ENCODE data around the gene PTPRN2.
"Not testable (repeated sequence)": the region's sequence is repeated elsewhere in the genome, so short reads cannot be mapped to it uniquely, and the experiment has no call there.

The PTPRN2 gene

DNA sequence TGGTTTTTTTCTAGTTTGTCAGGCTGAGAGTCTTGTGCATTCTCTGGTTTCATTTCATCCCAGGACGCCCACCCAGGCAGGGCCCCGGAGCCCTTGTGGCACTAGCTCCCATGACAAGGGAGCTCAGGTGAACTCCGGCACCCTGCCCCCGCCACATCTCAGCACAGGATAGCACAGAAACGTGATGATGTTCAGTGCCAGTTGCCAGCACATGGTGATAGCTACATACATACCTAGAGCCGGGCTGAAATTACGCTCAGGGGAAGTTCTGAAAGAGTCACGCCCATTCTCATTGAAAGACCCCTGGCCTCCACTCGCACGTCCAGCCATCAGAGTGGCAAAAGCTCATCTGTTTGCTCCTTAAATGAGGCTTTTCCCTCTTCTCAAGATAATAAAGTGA lies 273.7 kb downstream of the PTPRN2 start:
- DNase-seq: no peak

DNA sequence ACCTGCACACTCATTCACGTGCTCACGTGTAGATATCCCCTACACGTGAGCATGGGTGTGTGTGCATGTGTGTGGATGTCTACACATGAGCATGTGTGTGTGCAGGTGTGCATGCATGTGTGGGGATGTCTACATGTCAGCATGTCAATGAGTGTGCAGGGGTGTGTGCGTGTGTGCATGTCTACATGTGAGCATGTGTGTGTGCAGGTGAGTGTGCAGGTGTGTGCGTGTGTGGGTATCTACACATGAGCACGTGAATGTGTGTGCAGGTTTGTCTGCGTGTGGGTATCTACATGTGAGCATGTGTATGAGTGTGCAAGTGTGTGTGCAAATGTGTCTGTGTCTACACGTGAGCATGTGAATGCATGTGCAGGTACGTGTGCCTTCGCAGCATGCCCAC lies 274.8 kb downstream of the PTPRN2 start:
- no peak for DNase-seq

DNA sequence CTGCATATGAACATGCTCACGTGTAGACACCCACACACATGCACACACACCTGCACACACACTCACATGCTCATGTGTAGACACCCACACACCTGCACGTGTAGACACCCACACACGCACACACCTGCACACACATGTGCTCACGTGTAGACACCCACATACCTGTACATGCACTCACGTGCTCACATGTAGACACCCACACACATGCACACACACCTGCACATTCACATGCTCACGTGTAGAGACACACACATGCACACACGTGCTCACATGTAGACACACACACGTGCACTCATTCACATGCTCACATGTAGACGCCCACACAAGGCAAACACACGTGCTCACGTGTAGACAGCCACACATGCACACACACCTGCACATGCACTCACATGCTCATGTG lies 275.8 kb downstream of the PTPRN2 start:
- DNase-seq: no peak

DNA sequence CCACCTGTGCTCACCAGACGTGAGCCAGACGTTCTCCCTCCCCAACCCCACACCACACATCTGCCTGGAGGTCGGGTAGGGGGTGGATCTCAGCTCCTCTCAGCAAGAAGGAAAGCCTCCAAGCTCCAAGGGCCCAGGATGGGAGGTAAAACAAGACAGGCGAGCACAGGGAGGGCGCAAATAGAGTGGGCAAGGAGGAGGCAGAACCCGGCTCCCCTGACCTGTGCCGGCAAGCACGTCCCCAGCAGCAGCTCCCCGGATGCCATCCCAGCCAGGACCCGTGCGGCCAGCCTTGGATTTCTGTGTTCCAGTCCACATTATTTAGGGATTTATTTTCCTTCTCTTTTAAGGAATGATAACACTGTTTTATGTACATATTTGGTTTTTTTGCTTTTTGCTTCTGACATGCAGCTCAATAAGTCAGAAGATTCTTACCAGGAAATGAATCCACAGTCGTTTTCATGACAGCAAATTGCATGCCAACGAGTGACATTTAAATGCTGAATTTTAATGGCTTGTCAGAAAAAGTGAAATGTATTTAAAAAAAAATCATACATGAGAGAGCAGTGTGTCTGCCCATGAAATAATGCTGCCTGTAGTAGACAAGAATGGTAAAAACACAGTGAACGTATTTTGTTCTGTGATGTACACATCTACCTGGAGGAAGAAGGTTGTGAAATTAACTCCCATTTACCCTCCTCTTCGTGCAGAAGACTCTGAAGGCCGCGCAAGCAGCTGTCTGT lies 276.5 kb downstream of the PTPRN2 start:
- DNase-seq: no peak

DNA sequence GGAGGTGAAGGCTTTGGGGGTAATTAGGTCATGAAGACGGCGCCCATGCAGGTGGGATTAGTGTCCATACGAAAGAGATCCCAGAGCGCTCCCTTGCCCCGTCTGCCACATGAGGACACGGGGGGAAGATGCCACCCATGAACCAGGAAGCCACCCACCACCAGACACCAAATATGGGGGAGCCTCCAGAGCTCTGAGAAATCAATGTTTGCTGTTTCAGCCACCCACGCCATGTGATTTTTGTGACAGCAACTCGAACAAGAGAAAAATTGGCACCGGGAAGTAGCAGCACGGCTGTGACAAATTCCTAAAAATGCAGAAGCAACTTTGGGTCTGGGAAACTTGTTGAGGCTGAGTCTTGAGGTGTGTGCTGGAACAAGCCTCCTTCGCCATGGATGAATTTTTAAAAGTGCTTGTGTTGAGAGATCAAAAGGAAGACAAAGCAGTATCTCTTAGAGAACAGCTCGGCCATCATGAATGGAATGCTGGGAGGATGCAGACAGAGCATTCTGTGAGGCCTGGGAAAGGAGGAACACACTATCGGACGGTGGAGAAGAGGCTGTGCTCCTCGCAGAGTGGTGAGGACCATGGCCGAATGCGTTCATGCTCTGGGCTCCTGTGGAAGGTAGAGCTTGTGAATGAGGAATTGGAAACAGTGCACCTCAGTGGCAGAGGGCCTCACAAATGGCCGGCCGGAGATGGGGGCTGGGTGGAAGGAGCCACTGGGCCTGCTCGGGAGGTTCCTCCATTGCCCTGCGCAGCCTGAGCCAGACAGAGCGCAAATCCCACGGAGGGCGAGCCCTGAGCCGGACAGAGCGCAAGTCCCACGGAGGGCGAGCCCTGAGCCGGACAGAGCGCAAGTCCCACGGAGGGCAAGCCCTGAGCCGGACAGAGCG lies 277.5 kb downstream of the PTPRN2 start:
- no peak for DNase-seq

DNA sequence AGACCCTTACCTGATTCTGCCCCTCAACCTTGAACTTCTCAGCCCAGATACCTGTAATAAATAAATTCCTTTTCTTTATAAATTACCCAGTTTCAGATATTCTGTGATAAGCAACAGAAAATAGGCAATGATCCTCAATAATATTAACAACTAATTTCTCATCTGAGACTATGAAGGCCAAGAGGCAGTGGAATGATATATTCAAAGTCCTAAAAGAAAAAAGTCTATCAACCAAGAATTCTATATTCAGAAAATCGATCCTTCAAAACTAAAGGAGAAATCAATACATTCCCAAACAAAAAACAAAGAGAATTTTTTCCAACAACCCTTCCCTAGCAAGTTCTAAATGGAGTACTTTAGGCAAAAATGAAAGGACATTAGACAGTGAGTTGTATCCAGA lies 279.6 kb downstream of the PTPRN2 start:
- DNase-seq: no peak

DNA sequence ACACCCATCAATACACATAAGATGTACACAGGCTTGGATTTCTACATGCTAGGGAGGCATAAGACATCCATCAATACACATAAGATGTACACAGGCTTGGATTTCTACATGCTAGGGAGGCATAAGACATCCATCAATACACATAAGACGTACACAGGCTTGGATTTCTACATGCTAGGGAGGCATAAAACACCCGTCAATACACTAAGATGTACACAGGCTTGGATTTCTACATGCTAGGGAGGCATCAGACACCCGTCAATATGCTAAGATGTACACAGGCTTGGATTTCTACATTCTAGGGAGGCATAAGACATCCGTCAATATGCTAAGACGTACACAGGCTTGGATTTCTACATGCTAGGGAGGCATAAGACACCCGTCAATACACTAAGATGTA lies 283.6 kb downstream of the PTPRN2 start:
- not testable (repeated sequence) for DNase-seq

DNA sequence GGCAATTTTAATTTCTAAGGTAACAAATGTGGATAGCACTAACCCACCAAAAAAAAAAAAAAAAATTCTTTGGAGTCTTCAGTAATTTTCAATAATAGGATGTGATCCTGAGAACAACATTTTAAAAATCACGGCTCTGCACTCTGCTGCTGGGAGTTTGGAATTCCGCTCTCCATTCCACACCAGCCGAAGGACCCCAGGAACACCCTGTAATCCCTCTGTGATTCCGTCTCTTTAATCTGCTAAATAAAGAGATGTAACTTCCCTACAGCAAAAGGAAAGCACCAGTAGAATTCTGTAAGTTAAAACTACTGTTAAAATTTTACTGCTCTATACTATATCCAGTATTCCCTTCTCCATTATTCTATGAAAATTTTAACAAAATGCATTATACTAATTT lies 284.5 kb downstream of the PTPRN2 start:
- no peak for DNase-seq

DNA sequence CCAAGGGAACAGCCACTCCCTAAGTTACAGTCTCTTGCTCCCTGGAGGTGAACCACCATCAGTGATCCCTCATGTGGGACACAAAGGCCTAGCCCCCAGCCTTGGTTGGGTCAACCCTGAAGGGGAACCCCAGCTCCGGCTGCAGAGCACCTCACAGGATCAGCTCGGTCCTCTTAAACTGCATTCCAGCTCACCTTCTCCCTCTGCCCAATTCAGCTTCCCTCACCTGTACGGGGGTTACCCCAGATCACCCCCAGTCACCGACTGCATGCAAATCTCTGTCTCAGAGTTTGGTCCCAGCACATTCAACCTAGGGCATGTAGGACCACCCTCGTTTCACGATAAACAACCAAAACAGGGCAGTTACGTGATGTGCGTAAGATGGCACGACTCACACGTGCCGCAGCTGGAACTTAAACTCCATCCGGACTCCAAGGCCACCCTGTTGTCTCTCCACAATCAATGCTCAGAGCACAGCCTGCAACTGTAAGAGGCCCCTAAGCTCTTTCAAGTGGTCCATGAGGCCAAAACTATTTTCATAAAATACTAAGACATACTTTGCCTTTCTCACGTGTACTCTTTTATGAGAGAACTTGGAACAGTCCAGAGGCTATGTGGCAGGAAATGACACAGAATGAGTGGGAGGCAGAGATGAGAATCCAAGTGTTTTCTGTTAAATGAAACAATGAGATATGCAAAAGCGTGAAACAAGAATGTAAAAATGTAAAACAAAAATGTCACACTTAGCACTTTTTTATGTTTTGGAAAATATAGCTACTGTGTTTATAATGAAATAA lies 285.2 kb downstream of the PTPRN2 start:
- no peak for DNase-seq

DNA sequence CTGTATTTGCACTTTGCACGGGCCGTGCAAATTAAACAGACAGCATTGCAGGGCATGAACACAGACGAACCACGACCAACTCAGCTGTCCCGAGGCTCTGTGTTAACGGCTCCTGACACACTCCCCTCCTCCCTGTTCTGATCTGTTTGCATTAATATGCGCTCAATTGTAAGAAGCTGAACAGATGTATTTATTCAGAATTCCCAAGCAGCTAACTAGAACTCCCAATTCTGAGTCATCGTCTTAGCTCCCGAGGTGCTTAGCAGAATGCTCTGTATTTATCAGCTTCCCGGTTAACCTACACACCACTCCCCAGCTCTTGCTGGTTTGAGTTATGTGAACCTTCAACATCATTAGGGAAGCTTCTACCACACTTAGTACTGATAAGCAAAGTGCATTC lies 286.4 kb downstream of the PTPRN2 start:
- no peak for DNase-seq

DNA sequence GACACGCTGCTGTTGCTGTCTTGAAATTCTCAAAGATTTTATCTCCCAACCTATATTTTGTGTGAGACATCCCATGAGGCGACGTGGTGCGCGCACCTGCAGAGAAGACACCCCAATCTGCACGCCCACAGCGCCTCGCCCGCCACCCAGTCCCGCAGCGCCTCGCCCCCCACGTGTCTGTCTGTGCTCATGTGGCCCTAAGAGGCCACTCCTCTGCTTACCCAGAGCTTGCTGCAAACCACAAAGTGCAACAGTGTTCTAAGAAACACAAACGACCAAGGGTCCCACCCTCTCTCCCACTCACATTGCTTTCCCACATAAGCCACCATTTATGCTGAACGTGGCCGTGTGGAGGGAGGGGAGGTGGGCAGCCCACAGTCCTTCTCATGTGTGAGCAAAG lies 287.2 kb downstream of the PTPRN2 start:
- no peak for DNase-seq

GRCh38 chr7:158299607-158300006 lies 288.0 kb downstream of the PTPRN2 start:
- DNase-seq: no peak

DNA sequence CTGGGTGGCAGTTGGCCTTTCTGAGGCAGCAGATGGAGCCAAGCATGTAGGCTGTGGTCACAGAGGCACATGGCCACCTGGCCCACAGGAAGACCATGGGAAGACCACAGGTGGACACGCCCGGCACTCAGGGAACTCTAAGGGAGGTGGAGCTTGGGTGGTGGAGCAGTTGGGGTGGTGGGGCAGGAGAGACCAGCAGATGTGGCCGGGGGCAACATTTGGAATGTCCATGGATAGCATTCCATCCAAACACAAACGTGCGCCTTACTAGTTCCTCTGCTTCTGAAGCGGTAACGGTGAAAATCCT lies 290.9 kb downstream of the PTPRN2 start:
- DNase-seq: no peak

GRCh38 chr7:158295966-158296797 lies 291.4 kb downstream of the PTPRN2 start:
- no peak for DNase-seq

DNA sequence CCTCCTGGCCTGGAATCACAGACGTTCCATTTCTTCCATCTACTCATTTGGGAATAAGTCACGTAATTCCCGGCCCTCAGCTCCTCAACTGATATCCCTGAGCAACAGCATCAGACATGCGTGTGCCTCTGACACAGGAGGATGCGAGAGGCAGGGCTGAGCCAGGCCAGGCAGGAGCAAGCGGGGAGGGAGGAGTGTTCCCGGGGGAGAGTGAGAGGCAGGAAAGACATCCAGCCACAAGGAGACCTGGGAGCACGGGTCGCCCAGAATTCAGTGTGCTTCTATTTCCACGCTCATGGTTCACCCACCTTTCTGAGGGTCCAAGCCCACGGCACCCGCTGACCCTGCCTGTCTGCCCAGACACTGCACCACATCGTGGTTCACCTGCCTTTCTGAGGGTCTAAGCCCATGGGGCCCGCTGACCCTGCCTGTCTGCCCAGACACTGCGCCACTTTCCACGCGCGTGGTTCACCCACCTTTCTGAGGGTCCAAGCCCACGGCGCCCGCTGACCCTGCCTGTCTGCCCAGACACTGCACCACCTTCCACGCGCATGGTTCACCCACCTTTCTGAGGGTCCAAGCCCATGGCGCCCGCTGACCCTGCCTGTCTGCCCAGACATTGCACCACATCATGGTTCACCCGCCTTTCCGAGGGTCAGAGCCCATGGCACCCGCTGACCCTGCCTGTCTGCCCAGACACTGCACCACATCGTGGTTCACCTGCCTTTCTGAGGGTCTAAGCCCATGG lies 293.0 kb downstream of the PTPRN2 start:
- DNase-seq: not testable (repeated sequence)

- DNase-seq: no peak
Measured at GRCh38 chr7:158292948-158293347, 294.7 kb downstream of the PTPRN2 start.

GRCh38 chr7:158291998-158292397 lies 295.6 kb downstream of the PTPRN2 start:
- DNase-seq: no peak

DNA sequence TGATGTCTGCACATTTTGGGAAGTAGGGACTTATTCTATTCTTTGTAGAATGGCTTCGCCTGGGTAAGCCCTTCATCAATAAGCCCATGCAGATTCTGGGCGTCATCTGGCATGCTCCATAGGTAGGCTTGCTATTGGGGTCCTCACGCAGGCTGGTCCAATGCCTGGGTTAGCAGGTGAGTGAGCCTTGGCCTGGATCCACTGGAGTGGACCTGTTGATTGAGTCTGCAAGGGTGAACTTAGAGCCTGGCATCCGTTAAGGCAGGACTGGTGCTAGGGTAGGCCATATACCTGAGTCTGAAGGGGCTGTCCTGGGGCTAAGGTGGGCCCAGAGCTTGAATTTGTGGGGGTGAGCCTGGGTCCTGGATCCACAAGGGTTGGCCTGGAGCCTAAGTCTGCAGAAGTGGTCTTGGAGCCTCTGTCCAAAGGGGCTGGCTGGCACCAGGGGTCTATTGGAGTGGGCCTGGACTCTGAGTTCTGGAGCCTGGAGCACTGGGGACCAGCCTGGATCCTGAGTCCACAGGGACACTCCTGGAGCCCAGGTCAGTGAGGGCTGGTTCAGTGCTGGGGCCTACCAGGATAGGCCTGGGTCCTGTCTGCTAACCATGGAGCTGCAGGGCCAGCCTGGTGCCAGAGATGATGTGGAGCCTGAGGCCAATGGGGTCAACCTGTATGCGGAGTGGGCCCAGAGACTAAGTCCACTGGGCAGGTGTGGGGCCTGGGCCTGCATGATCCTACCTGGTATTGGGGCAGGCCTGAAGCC lies 297.7 kb downstream of the PTPRN2 start:
- DNase-seq: no peak

- DNase-seq: no peak
Measured at GRCh38 chr7:158289231-158289630, 298.4 kb downstream of the PTPRN2 start.

- DNase-seq: no peak
Measured at GRCh38 chr7:158286210-158286609, 301.4 kb downstream of the PTPRN2 start.

- DNase-seq: no peak
Measured at GRCh38 chr7:158285383-158285770, 302.2 kb downstream of the PTPRN2 start.
